Activated gamma-delta T cell treated with Interleukin-2 at 50 U/mL for 16 hours (primary cell): ENCODE data around the gene ACAD11.

ENCODE experiments used
- DNase-seq: peaks from one replicate; pipeline ENCODE4 v3.0.0-alpha.2; 2020

Gene ACAD11

GRCh38 chr3:132549890-132550578 lies 109.6 kb downstream of the ACAD11 start:
- no peak for DNase-seq

GRCh38 chr3:132549169-132549568 lies 110.4 kb downstream of the ACAD11 start:
- DNase-seq, result no peak

DNA sequence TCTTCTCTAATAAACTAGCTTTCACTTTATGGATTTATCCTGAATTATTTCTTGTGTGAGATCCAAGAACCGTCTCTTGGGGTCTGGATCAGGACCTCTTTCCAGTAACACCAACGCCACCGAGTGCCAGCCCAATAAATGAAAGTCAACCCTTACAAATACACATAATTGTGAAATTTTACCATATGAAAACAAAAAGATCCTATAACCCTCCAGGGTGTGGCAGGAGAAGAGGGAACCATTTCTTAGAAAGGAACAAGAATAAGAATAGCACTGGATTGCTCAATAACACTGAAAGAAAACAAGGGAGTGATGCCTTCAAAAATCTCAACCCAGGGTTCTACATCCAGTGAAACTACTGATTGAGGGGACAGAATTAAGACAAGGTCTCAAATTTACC lies 114.1 kb downstream of the ACAD11 start:
- no peak for DNase-seq

GRCh38 chr3:132544130-132544529 lies 115.5 kb downstream of the ACAD11 start:
- no peak for DNase-seq

GRCh38 chr3:132543011-132543739 lies 116.4 kb downstream of the ACAD11 start:
- no peak for DNase-seq

DNA sequence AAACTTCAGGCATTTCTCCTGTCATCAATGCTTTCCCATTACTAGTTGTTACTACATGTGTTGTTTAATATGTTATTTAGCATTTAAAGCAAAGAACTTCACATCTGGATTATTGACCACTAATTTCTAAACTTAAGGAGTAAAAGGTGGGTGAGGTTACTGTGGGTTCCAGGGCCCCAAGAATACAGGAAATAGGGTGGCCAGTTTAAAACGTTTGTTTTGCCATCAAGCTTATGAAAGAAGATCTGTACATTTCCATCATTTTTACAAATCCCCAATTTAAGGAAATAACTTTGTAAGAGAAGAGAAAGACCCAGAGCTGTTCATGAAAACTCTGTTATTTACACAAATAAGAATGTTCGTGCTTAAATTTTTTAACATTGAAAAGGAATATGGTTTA lies 117.0 kb downstream of the ACAD11 start:
- DNase-seq, result no peak

GRCh38 chr3:132539681-132540080 lies 119.9 kb downstream of the ACAD11 start:
- DNase-seq, result no peak

- DNase-seq, result no peak
Observed at GRCh38 chr3:132538072-132538471, 121.5 kb downstream of the ACAD11 start.

- DNase-seq, result no peak
Observed at GRCh38 chr3:132537297-132537696, 122.3 kb downstream of the ACAD11 start.

- DNase-seq, result no peak
Observed at GRCh38 chr3:132536442-132537153, 123.0 kb downstream of the ACAD11 start.

- peak; percentile 48 for DNase-seq
Observed at GRCh38 chr3:132535575-132536441, 123.8 kb downstream of the ACAD11 start.

GRCh38 chr3:132530624-132531023 lies 129.0 kb downstream of the ACAD11 start:
- DNase-seq, result no peak

GRCh38 chr3:132522353-132522752 lies 137.3 kb downstream of the ACAD11 start:
- DNase-seq, result no peak

DNA sequence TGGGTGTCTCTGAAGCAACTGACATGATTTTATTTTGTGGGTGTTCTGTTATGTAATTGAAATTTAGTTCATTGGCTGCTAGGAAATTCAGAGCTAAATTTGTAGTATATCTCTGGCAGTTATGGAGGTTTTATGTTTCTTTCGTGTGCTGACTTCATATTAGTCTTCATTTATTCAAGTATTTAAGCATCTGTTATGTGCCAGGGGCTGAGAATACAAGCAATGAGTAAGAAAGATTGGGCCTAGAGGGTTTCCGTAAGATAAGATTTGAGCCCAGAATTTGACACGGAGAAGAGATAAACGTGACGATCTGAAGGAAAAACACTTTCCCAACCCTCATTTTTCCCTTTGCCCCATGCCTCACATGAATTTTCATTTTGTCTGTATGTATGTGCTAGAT lies 137.7 kb downstream of the ACAD11 start:
- DNase-seq, result no peak

GRCh38 chr3:132519914-132520313 lies 139.7 kb downstream of the ACAD11 start:
- DNase-seq, result no peak

GRCh38 chr3:132517311-132517710 lies 142.3 kb downstream of the ACAD11 start:
- DNase-seq, result no peak

GRCh38 chr3:132513057-132513456 lies 146.6 kb downstream of the ACAD11 start:
- DNase-seq, result no peak

DNA sequence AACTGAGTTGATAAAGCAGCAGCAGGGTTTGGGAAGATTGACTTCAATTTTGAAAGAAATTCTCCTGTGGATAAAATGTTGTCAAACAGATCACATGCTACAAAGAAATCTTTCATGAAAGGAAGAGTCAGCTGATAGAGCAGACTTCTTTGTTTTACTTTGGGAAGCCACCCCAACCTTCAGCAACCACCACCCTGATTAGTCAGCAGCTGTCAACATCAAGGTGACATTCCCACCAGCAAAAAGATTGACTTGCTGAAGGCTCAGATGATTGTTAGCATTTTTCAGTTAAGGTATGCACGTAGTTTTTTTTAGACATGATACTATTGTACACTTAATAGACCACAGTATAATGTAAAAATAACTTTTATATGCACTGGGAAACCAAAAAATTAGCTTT lies 150.1 kb downstream of the ACAD11 start:
- no peak for DNase-seq

- no peak for DNase-seq
Observed at GRCh38 chr3:132509096-132509495, 150.5 kb downstream of the ACAD11 start.
